Stimulated activated CD4-positive, alpha-beta T cell treated with anti-CD3 and anti-CD28 coated beads, Interleukin-1b, Interleukin-23, amount 100 ng/mL, for 4 hours (primary cell): ENCODE results near the gene STUM.
"Not testable (repeated sequence)": the region's sequence is repeated elsewhere in the genome, so short reads cannot be mapped to it uniquely, and the experiment has no call there.

Experiments used
- DNase-seq, 2 donors: peaks; one replicate each; pipeline ENCODE4 v3.0.0-alpha.2; 2020; ENCODE audit warnings: low read depth in 2 of 2

Gene STUM

GRCh38 chr1:226603858-226604559 is 55.4 kb downstream of the STUM start:
- DNase-seq: no peak

GRCh38 chr1:226604560-226605317 is 56.2 kb downstream of the STUM start:
- no peak for DNase-seq

- no peak for DNase-seq
Observed at GRCh38 chr1:226605318-226605950, 56.9 kb downstream of the STUM start.

- no peak for DNase-seq
Observed at GRCh38 chr1:226606311-226607267, 58.0 kb downstream of the STUM start.

- DNase-seq: no peak
Observed at GRCh38 chr1:226607268-226607660, 58.7 kb downstream of the STUM start.

GRCh38 chr1:226607821-226608220 is 59.3 kb downstream of the STUM start:
- no peak for DNase-seq

- DNase-seq: peak; percentile 50 to 55
Observed at GRCh38 chr1:226608699-226609505, 60.3 kb downstream of the STUM start.

GRCh38 chr1:226609836-226610455 is 61.4 kb downstream of the STUM start:
- DNase-seq: no peak

GRCh38 chr1:226610671-226611070 is 62.1 kb downstream of the STUM start:
- DNase-seq: no peak

- DNase-seq: no peak
Observed at GRCh38 chr1:226611301-226611700, 62.7 kb downstream of the STUM start.

GRCh38 chr1:226611980-226612379 is 63.4 kb downstream of the STUM start:
- DNase-seq: not testable (repeated sequence)

- no peak for DNase-seq
Observed at GRCh38 chr1:226615876-226616275, 67.3 kb downstream of the STUM start.

- DNase-seq: no peak
Observed at GRCh38 chr1:226616636-226617035, 68.1 kb downstream of the STUM start.

- DNase-seq: no peak
Observed at GRCh38 chr1:226617109-226617508, 68.5 kb downstream of the STUM start.

- not testable (repeated sequence) for DNase-seq
Observed at GRCh38 chr1:226617719-226618118, 69.2 kb downstream of the STUM start.

GRCh38 chr1:226618380-226618779 is 69.8 kb downstream of the STUM start:
- no peak for DNase-seq

- no peak for DNase-seq
Observed at GRCh38 chr1:226619031-226619430, 70.5 kb downstream of the STUM start.

- DNase-seq: no peak
Observed at GRCh38 chr1:226622012-226622411, 73.4 kb downstream of the STUM start.

- no peak for DNase-seq
Observed at GRCh38 chr1:226624526-226624925, 76.0 kb downstream of the STUM start.

GRCh38 chr1:226625326-226625725 is 76.8 kb downstream of the STUM start:
- no peak for DNase-seq
